DMS153 treated with DMSO at 0.1 percent for 48 hours (cell line): Measurements from ENCODE around the gene PLXDC2.

Experiments used
- DNase-seq: peaks from one replicate; lab custom pipeline; 2025; ENCODE audit not compliant: unreplicated experiment; lab: John Stamatoyannopoulos, UW

The PLXDC2 gene

GRCh38 chr10:19853831-19854230 lies 37.6 kb downstream of the PLXDC2 start:
- no peak for DNase-seq

- no peak for DNase-seq
Measured at GRCh38 chr10:19857876-19858275, 41.6 kb downstream of the PLXDC2 start.

GRCh38 chr10:19860107-19860506 lies 43.9 kb downstream of the PLXDC2 start:
- no peak for DNase-seq

- no peak for DNase-seq
Measured at GRCh38 chr10:19862811-19863515, 46.7 kb downstream of the PLXDC2 start.

GRCh38 chr10:19865676-19866075 lies 49.4 kb downstream of the PLXDC2 start:
- DNase-seq, result no peak

GRCh38 chr10:19869370-19869769 lies 53.1 kb downstream of the PLXDC2 start:
- DNase-seq, result no peak

GRCh38 chr10:19872504-19873271 lies 56.5 kb downstream of the PLXDC2 start:
- DNase-seq, result no peak

- DNase-seq, result no peak
Measured at GRCh38 chr10:19874190-19874589, 58.0 kb downstream of the PLXDC2 start.

GRCh38 chr10:19874791-19875190 lies 58.6 kb downstream of the PLXDC2 start:
- no peak for DNase-seq

GRCh38 chr10:19876570-19876969 lies 60.3 kb downstream of the PLXDC2 start:
- no peak for DNase-seq

GRCh38 chr10:19877466-19878255 lies 61.4 kb downstream of the PLXDC2 start:
- DNase-seq, result no peak

GRCh38 chr10:19882621-19883020 lies 66.4 kb downstream of the PLXDC2 start:
- no peak for DNase-seq

- no peak for DNase-seq
Measured at GRCh38 chr10:19888061-19888660, 71.9 kb downstream of the PLXDC2 start.

- no peak for DNase-seq
Measured at GRCh38 chr10:19889256-19889655, 73.0 kb downstream of the PLXDC2 start.

- DNase-seq, result no peak
Measured at GRCh38 chr10:19891429-19891828, 75.2 kb downstream of the PLXDC2 start.

GRCh38 chr10:19892270-19892669 lies 76.0 kb downstream of the PLXDC2 start:
- no peak for DNase-seq

- DNase-seq, result no peak
Measured at GRCh38 chr10:19892677-19893076, 76.4 kb downstream of the PLXDC2 start.

- DNase-seq, result no peak
Measured at GRCh38 chr10:19895500-19895899, 79.3 kb downstream of the PLXDC2 start.

- DNase-seq, result no peak
Measured at GRCh38 chr10:19902456-19902855, 86.2 kb downstream of the PLXDC2 start.

GRCh38 chr10:19904202-19904661 lies 88.0 kb downstream of the PLXDC2 start:
- DNase-seq, result no peak

- no peak for DNase-seq
Measured at GRCh38 chr10:19906108-19906791, 90.0 kb downstream of the PLXDC2 start.
